Measurements from ENCODE around the gene ZMIZ1.

ZMIZ1 gene

GRCh38 chr10:79097021-79097872, 28.5 kb downstream of the ZMIZ1 start:
- DNase-seq (ENCODE audit: low spot score): no peak

- DNase-seq (ENCODE audit: low spot score): no peak
These were observed 29.3 kb downstream of the ZMIZ1 start for GRCh38 chr10:79098061-79098460.

GRCh38 chr10:79098596-79099015, 29.8 kb downstream of the ZMIZ1 start:
- DNase-seq (ENCODE audit: low spot score): no peak

- no peak for DNase-seq (ENCODE audit: low spot score)
These were observed 31.2 kb downstream of the ZMIZ1 start for GRCh38 chr10:79099898-79100448.

- DNase-seq (ENCODE audit: low spot score): no peak
These were observed 32.0 kb downstream of the ZMIZ1 start for GRCh38 chr10:79100771-79101170.

GRCh38 chr10:79101560-79102497, 33.1 kb downstream of the ZMIZ1 start:
- DNase-seq (ENCODE audit: low spot score): no peak

GRCh38 chr10:79102498-79102874, 33.7 kb downstream of the ZMIZ1 start:
- no peak for DNase-seq (ENCODE audit: low spot score)

GRCh38 chr10:79103129-79103528, 34.4 kb downstream of the ZMIZ1 start:
- no peak for DNase-seq (ENCODE audit: low spot score)

- DNase-seq (ENCODE audit: low spot score): no peak
These were observed 34.8 kb downstream of the ZMIZ1 start for GRCh38 chr10:79103585-79103984.

GRCh38 chr10:79105150-79105739, 36.5 kb downstream of the ZMIZ1 start:
- DNase-seq (ENCODE audit: low spot score): no peak

GRCh38 chr10:79105818-79106217, 37.1 kb downstream of the ZMIZ1 start:
- no peak for DNase-seq (ENCODE audit: low spot score)

GRCh38 chr10:79106256-79107050, 37.7 kb downstream of the ZMIZ1 start:
- no peak for DNase-seq (ENCODE audit: low spot score)

- no peak for DNase-seq (ENCODE audit: low spot score)
These were observed 39.0 kb downstream of the ZMIZ1 start for GRCh38 chr10:79107736-79108264.

- no peak for DNase-seq (ENCODE audit: low spot score)
These were observed 40.0 kb downstream of the ZMIZ1 start for GRCh38 chr10:79108728-79109127.

GRCh38 chr10:79111427-79111826, 42.7 kb downstream of the ZMIZ1 start:
- DNase-seq (ENCODE audit: low spot score): no peak

GRCh38 chr10:79111846-79112614, 43.3 kb downstream of the ZMIZ1 start:
- no peak for DNase-seq (ENCODE audit: low spot score)

GRCh38 chr10:79112881-79113431, 44.2 kb downstream of the ZMIZ1 start:
- peak; percentile 64 for DNase-seq (ENCODE audit: low spot score)

- DNase-seq (ENCODE audit: low spot score): no peak
These were observed 45.1 kb downstream of the ZMIZ1 start for GRCh38 chr10:79113827-79114226.

GRCh38 chr10:79115302-79115701, 46.5 kb downstream of the ZMIZ1 start:
- DNase-seq (ENCODE audit: low spot score): no peak

GRCh38 chr10:79116368-79116767, 47.6 kb downstream of the ZMIZ1 start:
- DNase-seq (ENCODE audit: low spot score): no peak

Data from kidney capillary endothelial cell (primary cell).